GM19455 (cell line): Measurements from ENCODE around the gene CKMT2.
"Not testable (repeated sequence)": the region's sequence is repeated elsewhere in the genome, so short reads cannot be mapped to it uniquely, and the experiment has no call there.

Experiments
- ATAC-seq: cut with Tn5 transposase; IDR thresholded peaks from one replicate; pipeline ENCODE4 v1.9.1; 2021; ENCODE audit not compliant: unreplicated experiment

Gene CKMT2

DNA sequence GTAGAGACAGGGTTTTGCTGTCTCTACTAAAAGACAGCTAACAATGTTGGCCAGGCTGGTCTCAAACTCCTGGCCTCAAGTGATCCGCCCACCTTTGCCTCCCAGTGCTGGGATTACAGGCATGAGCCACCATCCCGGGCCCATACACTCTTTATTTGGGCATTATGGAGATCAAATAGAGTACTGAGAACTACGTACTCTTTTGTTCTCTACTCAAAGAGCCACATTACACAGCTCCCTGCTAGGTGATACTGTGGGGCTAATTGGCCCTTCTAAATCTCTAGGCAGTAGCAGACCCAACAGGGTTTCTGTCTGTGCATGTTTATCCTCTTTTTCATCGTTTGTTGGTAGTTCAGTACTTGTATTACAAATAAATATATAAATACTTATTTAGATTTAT, 16.1 kb downstream of the CKMT2 start:
- no peak for ATAC-seq

- no peak for ATAC-seq
Observed at GRCh38 chr5:81250004-81250403, 16.9 kb downstream of the CKMT2 start.

- ATAC-seq, result no peak
Observed at GRCh38 chr5:81251922-81252321, 18.8 kb downstream of the CKMT2 start.

DNA sequence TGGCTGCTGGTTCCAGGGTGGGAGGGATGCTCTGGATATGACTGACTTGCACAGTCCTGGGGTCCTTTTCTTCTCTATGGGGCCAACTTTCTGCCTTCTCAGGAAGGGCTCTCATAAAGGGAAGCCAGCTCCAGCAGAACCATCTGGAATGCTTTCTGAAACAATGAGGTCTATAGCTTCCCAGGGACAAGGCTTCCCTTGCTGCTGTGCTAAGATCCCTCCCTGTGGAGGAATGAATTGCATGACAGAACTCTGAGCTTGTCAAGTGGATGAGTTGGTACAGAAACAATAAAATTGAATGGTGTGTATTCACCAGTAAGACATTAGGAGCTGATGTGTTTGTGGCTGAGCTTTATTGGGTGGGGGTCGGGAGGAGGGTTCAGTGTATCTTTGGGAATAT, 19.8 kb downstream of the CKMT2 start:
- no peak for ATAC-seq

GRCh38 chr5:81253875-81254274, 20.8 kb downstream of the CKMT2 start:
- ATAC-seq, result no peak

DNA sequence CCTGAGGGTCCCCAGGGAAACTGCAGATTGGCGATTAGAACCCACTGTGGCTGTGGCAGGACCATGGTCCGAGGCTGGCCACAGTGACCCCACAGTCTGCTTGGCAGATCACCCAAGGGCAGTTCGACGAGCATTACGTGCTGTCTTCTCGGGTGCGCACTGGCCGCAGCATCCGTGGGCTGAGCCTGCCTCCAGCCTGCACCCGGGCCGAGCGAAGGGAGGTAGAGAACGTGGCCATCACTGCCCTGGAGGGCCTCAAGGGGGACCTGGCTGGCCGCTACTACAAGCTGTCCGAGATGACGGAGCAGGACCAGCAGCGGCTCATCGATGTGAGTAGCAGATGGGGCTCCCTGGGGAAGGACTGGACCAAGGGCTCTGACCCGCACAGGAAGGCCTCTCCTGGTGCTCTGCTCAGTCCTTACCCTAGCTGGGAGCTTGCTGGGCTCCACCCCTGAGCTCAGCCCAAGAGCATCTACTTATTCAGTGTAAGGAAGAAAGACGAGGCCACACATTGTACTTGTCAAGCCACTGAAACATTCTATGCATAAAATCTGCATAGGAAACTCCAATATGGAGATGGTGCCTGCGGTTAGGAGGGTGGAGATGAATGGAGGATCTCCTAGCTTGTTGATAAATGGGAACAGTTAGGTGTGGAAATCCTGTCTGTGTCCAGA, 21.9 kb downstream of the CKMT2 start:
- ATAC-seq, result no peak

- no peak for ATAC-seq
Observed at GRCh38 chr5:81256766-81257165, 23.6 kb downstream of the CKMT2 start.

GRCh38 chr5:81262796-81263195, 29.7 kb downstream of the CKMT2 start:
- not testable (repeated sequence) for ATAC-seq

DNA sequence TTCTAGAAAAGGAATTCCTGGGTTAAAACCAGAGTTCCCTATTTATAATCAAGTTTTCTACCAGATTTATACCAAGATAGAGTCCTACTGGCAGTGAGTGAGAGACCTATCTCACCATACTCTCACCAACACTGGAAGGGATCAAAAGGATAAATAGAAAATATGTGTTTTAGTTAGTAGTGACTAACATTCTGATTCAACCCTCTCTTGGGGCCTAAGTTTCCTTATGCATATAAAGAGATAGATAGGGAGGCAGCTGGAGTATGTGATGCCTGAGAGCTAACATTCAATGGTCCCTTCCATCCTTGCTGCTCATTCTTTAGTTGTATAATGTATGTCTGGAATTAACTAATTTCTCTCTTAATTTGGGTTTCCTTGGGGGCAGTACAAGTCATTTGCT, 32.0 kb downstream of the CKMT2 start:
- no peak for ATAC-seq

GRCh38 chr5:81268521-81269196, 35.5 kb downstream of the CKMT2 start:
- no peak for ATAC-seq

DNA sequence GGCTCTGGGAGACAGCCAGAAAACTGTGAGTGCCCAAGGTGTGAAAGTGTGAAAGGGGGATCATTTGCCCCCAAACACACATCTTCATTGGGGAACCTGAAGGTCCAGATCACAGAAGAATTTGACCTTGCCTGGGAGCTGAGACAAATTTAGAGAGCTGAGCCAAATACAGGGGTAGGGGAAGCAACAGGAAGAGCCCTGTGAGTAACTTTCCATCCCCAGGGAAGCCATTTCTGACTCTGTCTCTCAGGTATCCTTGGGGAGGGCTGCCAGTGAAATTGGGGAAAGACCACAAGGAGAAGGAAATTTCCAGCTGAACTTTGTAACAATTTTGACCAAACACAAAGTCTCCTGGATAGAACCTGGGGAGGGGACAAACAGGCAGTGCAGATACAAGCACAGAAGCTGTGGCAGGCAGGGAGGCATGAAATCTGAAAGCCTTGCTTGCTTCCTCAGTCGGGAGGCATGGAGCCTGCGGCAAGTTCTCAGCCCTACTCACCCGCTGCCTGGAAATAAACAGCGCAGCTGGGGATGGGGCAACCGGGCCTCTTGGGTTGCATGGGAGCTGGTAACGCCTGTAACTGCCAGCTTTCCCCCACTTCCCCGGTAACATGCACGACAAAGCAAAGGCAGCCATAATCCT, 36.8 kb downstream of the CKMT2 start:
- ATAC-seq, result no peak

- ATAC-seq, result not testable (repeated sequence)
Observed at GRCh38 chr5:81270394-81271027, 37.4 kb downstream of the CKMT2 start.

DNA sequence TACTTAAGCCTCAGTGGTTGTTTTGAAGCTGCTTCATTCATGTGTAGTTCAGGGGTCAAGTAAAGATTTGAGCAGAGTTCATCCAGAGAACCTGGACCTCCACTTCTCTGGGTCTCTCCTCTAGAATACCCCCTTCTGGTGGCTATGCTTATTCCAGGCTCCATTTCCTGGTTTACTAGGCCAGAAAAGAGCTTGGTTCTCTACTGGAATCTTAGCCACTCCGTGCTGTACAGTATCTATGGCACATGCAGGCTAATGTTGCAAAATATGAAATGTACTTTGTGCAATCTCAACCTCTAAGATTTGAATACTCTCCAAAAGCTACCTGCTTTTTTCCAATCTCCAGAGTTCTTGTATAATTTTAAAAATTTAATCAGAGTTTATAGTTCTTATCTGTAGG, 50.9 kb downstream of the CKMT2 start:
- ATAC-seq, result no peak

GRCh38 chr5:81286059-81286617, 53.0 kb downstream of the CKMT2 start:
- no peak for ATAC-seq

DNA sequence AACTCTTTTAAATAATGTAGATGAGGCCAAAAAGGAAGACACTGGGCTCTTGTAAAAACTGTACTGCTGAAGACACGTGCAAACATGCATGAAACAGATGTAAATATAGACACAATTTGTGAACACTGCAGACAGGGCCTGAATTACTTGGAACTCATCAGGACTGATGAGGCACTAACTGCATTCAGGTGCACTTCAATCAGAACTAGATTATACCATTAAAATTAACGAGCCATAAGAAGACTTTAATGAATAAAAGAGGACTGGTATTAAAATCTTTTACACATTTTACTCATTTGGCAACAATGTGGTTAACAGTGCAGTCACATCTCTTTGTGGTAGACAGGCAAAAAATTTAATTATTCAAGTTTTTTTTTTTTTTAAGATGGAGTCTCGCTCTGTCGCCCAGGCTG, 54.9 kb downstream of the CKMT2 start:
- no peak for ATAC-seq

DNA sequence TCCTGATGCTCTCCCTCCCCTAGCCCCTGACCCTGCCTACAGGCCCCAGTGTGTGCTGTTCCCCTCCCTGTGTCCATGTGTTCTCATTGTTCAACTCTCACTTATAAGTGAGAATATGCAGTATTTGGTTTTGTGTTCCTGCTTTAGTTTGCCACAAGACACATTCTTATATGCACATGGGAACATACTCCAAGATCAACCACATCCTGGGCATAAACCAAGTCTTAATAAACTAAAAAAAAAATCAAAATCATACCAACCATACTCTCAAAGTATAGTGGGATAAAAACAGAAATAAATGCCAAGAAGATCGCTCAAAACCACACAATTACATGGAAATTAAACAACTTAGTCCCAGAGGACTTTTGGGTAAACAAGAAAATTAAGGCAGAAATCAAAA, 57.0 kb downstream of the CKMT2 start:
- no peak for ATAC-seq

GRCh38 chr5:81292130-81292529, 59.0 kb downstream of the CKMT2 start:
- no peak for ATAC-seq

GRCh38 chr5:81294021-81294420, 60.9 kb downstream of the CKMT2 start:
- not testable (repeated sequence) for ATAC-seq

- ATAC-seq, result no peak
Observed at GRCh38 chr5:81297531-81297930, 64.4 kb downstream of the CKMT2 start.

DNA sequence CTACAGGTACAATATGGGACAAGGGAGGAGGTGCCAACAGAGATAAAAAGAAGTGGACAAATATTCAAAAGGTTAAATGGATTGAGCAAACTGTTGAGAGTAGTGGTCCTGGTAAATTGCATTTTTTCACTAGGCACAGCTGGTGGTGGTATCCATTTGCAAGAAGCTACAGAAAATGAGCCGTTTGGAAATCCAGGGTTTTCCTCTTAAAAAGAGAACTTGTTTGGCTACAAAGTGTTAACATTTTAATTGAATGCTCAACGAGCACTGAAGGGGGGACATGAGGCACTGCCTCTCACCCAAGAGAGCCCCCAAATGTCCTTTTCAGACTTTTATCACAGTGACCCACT, 67.8 kb downstream of the CKMT2 start:
- no peak for ATAC-seq

DNA sequence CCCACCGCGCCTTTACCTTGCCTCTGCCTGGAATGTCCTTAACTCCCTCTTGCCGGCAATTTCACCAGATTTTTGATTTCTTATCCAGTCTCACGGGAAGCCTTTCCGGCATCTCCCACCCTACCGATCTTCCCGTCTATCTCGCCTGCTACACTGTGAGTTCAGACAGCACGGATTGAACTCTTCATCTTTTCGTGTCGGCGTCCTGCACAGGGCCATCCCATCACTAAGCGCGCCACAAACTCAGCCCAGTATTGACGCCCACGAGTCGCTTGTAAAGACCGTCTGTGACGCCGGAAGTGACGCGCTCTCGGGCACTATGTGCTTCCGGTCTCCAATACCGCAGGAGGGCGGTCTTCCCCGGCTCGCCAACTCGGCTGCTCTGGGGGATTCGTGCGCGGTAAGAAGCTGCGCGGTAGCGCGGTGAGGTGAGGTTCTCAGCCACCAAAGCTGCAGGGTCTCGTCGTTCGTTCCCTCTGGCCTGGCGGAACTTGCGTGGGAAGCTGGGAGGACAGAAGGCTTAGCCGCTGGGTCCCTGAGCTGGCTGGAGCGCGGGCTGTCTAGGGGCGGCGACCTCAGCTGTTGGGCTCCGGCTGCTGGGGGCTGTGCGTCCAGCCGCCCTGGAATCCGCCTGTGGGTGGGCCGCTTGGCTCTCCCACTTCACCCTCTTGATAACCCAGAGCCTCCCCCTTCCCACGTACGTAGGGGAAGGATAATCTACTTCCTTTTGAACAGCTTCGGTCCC, 68.3 kb downstream of the CKMT2 start, which contains the start of gene ZCCHC9:
TSS of gene ZCCHC9 (plus strand) at position 317 of the 745 bp plus-strand sequence. CDS start 3,171 bp downstream, outside the sequence.
- ATAC-seq, result peak; percentile 94
